Activated CD4-positive, CD25-positive, alpha-beta regulatory T cell treated with anti-CD3 and anti-CD28 coated beads, Interleukin-2, amount 50 U/mL, for 24 hours (primary cell): ENCODE data around the gene EYA2.

Source experiments
- ATAC-seq, 2 donors: fragments of 150-1000 bp; cut with Tn5 transposase; one replicate each; pipeline ENCODE4 v1.10.0; 2021; ENCODE audit warnings: mild to moderate bottlenecking in 1 of 2, moderate library complexity in 1 of 2

EYA2 gene

DNA sequence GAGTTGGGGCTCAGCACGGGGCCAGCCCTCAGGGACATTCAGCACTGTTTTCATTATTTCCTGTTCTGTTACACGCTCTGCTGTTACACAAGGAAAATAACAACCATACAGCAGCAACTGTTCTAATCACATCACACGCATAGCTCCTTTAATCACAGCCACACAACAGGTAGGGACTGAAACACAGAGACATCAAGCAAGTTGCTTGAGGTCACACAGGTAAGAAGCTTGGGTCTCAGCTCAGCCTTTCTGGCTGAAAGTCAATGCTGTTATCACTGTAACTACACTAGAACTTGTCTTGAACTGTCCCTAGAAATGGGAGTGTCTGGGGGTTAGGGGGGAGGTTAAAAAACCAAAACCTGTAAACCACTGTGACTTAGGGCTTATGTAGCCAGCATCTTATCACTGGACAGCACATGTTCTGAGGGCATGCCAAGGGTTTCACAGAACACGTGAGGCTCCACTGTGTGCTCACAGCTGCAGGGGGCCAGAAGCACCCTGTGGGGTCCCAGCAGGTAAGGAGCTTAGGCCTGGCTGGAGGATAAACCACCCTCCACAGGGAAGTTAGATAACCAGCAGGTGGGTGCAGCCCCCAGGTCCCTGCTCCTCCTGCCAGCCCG is 146.0 kb downstream of the EYA2 start:
- ATAC-seq, result no peak

DNA sequence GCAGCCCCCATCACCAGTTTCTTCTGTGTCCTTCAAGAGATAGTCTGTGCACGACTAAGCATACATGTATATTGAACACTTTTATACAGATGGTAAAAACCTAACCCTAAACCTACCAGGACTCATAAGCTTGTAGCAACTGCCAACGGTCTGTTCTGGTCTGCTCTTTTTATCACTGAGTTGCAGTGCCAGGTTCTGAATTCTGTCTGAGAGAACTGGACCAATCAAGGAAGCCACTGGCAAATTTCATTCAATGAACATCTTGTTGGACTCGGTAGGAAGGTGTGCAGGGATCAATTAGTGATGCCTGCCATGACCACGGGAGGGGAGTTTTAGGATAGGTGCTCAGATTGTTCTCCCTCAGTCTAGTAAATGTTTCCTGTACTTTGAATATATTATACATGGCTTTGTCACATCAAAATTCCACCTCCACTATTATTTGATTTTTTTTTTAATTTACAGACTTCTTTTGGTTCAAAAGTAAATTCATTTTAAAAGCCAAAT is 146.8 kb downstream of the EYA2 start:
- no peak for ATAC-seq

DNA sequence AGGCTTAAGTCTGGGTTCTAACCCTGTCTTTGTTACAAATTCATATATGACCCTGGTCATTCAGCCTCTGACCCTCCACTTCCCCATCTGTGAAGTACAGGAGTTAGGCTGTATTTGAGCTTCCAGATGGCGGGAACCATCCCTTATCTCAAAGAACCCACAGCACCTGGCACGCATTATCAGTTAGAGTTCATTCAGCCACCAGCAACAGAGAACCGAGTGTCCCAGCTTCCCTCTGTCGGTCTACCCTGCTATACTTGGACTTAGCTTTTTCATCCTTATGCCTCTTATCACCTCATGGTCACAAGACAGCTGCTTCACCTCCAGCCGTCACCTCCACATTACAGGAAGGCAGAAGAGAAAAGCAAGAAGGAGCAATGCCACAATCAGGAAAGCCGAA is 147.8 kb downstream of the EYA2 start:
- no peak for ATAC-seq

DNA sequence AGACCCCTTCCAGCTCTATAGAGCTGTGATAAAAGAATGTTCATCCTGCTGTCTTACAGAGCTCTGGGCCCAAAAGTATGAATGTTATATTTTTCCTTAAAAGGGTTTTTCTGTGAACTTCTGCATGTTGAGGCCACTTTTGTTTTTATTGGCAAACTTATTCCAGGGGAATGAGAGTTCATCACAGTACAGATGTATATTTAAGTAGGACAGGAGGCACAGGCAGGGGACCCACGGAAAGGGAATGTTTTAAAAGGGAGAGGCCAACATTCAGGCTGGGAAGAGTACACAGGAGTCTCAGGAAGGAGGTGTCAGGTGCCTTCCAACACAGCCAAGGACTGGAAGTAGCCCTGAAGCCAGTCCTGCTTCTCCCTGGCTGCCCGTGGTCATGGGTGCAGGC is 148.4 kb downstream of the EYA2 start:
- ATAC-seq, result no peak

DNA sequence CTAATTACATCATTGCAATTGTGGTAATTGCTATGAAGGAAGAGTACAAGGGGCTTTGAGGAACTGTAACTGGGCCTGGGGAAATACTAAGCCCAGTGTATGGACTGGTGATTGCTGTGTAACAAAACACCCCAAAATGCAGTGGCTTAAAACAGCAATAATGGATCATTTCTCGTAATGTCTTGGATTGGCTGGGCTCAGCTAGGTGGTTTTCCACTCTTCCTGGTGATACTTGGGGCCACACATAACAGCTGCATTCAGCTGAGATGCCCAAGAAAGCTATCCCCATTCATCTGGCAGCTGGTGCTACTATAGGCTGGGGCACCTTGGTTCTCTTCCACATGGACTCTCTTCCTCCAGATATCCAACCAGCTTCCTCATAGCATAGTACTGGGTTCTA is 150.3 kb downstream of the EYA2 start:
- ATAC-seq, result no peak

DNA sequence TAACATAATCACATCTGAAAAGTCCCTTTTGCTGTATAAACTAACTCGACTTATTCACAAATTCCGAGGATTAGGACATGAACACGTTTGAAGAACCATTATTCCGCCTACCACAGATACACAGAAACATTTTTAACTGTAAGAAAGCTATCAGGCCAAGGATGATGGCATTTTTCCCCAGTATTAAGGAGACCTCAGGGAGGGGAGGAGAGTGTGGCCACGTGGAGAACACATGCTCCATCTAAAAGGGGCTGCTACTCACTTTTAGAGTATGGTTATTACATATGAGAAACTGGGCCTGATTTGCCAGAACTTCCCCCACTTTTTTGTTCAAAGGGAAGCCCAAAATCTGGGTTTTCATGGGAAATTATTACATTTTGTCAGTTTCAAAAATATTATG is 153.4 kb downstream of the EYA2 start:
- ATAC-seq, result no peak

DNA sequence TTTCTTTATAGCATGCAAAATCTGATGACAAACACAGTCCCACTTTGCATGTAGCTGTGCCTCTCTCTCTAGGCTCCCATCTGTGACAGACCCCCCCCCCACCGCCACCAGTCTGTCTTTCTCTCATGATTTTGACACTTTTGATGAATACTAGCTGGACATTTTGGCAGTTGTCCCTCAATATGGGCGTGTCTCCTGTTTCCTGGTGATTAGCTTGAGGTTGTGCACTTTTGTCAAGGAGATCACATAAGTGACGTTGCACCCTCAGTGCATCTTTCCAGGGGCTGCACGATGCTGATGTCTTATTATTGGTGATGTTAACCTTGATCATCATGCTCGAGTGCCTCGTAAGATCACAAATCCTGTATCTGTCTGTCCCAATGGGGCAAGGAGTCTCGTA is 155.1 kb downstream of the EYA2 start:
- ATAC-seq, result no peak

DNA sequence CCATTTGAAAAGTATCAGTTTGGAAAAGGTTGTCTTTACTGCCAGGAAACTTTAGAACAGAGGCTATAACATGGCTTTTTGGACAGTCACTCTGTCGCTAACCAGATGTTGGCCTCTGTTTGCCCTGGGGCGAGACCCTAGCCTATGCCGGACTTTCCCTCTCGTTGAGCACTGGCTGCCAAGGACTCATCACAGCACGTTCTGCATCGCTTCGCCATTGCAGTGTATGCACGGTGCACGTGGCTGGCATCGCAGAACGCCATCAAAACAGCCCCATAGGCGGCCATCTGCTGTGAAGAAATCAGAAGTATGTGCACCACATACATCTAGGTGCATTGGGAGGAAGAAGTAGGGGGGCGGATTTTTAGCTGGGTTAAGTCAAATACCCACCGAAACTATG is 156.4 kb downstream of the EYA2 start:
- no peak for ATAC-seq

DNA sequence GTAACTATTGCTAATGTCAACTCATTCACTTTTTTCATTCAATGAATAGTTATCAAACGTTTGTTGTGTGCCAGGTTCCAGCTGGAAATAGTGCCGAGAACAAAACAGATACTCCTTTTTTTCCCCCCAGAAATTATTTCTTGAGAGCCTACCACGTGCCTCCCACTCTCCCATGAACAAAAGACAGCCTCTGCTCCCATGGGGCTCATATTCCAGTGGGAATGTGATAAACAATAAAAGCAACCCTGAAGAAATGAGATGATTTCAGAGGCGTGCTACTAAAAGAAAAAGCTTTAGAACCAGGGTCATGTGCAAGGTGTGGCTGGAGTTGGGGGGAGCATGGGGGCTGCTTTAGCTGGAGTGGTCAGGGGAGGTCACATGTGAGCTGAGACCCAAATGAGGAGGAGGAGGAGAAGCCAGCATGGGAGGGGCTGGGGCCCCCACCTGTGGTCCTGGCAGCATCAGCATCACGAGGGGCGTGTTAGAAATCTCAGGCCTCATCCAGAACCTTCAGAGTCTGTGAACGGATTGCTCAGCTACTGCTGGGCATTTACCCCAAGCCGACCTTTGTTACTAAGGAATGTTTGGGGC is 157.4 kb downstream of the EYA2 start:
- ATAC-seq, result no peak

DNA sequence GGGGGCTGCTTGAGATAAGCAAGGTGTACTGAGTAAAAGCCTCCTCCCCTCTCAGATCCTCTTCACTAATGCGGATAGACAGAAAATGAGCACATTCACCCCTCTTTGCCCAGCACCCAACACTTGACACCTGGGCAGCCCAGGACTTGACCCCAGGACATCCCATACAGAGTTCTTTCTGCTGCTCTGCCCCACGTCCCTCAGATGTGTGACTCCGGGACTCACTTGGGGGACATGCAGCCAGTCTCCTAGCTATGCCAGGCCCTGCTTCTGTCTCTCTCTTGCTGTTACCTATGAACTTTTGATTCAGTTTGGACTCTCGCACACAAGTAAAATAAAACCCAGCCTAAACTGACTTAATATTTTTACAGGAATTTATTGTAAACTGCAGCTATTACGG is 159.9 kb downstream of the EYA2 start:
- ATAC-seq, result no peak

DNA sequence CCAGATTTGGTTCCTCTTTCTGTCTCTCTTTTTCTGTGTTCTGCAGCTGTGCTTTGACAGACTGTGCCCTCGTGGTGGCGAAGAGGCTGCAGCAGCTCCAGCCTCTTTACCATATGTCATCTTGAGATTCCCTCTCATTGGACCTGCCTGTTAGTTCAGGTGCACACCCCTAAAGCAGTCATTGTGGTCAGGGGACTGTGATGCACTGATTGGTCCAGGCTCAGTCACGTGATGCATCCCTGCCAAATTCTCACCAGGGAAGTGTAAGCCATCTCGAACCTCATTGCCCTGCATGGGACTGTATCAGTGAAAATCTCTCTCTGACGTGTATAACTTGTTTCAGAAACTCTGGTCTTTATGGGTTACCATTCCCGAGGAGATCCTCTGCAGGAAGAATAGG is 160.3 kb downstream of the EYA2 start:
- ATAC-seq, result no peak

DNA sequence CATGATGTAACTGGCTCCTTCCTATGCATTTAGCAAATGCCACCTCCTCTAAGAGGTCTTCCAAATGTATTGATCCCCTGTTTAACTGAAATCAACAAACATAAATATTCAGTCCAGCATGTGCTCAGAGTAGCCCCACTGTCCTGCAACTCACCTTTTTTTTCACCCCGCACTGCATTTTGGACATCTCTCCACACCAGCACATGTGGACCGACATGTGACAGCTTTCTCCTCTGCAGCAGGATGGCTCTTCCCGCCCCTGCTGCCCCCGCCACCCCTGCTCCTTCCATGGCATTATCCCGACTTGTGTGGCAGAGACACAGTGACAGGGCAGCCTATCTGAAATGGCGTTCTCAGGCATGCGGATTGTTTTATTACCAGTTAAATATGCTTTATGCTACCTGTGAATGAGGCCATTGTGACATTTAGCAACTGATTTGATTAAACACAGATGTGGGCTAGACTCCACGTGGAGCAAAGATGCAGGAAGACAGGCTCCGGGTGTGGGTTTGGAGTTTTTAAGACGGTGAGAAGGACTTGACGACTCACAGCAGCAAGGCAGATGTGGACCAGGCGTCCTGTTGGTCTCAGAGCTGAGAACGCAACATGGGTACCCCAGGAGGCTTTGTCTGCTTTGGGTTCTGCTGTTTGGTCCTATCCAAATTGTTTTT is 161.2 kb downstream of the EYA2 start:
- no peak for ATAC-seq

DNA sequence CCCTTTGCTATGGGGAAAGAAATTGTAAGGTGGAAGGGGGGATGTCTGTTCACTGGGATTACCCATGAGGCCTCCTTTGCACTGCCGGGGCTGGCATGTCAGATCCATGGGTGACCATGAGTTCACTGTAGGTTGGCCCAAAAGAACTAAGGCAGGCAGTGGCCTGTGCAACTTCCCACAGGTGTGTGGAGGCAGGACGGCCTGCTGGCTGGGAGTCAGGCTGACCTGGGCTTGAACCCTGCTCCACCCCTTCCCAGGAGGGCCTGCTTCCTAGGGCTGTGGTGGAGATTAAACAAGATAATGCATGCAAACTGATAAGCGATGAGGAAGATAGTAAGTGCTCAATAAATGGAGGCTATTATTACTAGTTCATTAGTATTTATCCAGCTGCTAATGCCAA is 163.0 kb downstream of the EYA2 start:
- ATAC-seq, result no peak

DNA sequence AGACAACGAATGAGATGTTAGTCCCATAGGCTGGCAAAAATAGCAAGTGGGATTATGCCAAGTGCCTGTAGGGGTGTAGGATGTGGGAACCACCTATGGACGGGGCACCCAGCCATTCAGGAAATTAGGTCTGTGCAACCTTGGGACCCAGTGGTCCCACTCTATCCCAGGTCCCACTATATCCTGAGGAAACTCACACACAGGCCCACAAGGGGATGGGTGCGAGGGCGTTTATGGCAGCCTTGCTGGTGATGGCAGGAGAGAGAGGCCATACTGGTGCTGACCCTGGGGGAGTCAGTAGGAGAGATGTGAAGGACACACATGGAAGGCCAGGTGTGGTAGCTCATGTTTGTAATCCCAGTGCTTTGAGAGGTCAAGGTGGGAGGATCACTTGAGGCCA is 163.6 kb downstream of the EYA2 start:
- no peak for ATAC-seq

DNA sequence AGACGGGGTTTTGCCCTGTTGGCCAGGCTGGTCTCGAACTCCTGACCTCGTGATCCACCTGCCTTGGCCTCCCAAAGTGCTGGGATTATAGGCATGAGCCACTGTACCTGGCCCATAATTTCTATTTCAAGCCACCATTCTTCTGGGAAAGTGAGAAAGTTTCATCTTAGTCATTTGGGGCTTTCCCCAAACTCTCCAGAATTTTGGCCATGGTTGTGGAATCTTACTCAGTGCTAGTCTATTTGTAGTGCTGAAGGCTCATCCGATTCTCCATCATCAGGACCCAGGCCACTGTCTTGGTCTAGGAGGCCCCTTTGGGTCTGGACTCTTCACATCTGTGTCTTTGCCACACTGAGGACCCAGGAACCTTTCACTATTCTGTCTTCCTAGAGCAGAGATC is 164.9 kb downstream of the EYA2 start:
- no peak for ATAC-seq

DNA sequence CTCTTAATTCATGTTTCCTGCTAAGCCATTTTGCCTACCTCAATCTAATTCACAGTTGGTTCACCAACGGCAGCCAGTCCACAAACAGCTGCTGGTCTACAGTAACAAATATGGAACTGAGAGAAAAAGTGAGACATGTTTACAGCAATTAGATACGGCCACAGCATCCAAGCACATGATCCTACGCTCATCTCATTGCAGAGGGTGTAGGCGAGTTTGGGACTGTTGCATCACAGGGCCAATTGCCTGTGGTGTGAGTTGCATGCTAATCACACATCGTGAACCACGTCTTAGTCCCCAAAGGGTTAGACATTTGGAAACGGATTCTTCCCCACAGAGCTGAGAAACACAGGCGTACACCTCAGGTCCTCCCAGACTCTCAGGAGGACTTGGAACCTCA is 166.9 kb downstream of the EYA2 start:
- no peak for ATAC-seq

DNA sequence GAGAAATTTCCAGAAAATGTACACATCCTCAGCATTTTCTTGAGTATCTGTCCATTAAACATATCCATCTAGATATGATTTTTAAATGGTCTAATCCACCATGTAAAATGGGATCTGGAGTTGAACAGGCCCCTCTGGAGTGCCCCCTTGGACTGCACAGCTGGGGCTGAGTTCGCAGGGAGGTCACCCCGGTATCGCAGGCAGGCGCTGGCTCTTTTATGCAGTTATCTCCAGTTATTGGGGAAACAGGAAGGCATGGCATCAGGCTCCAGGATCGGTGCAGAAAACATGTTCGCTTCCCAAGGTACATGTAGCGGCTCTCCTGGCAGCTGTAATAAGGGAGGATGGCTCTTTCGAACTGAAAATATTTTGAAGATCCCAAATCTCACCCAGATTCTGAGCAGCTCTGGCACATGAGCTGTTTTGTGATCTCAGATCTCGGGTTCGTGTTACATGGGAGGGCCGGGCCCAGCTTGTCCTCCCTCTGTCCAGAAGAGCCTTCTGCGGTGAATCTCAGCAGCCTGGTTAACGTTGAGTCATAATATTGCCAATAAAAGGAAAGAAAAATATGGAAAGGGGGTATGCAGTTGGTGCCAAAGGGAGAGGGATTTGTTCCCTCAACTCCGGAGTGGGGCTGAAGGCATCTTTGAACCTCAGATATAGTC is 167.7 kb downstream of the EYA2 start:
- ATAC-seq, result no peak

DNA sequence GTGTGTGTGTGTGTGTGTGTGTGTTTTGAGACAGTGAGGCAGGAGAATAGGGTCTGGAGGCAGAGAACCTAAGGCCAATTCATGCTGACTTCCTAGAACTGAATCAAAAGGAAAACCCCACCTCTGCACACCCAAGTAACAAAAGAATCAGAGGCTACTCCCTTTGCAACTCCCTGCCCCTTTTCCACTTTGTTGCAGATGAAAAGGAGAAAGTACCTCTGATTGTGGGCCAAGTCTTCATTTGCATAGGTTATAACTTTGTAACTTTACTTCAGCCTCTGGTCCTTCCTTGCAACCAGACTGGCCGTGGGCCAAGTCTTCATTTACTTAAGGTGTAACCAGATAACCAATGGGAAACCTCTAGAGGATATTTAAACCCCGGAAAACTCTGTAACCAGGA is 168.8 kb downstream of the EYA2 start:
- no peak for ATAC-seq

DNA sequence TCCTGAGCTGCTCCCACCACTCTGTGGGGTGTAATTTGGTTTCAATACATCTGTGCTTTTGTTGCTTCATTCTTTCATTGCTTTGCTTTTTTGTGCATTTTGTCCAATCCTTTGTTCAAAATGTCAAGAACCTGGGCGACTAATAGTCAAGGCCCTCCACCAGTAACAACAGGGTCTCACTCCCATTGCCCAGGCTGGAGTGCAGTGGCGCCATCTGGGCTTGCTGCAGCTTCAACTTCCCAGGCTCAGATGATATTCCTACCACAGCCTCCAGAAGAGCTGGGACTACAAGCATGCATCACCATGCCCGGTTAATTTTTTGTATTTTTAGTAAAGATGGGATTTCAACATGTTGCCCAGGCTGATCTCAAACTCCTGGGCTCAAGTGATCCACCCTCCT is 169.2 kb downstream of the EYA2 start:
- no peak for ATAC-seq

DNA sequence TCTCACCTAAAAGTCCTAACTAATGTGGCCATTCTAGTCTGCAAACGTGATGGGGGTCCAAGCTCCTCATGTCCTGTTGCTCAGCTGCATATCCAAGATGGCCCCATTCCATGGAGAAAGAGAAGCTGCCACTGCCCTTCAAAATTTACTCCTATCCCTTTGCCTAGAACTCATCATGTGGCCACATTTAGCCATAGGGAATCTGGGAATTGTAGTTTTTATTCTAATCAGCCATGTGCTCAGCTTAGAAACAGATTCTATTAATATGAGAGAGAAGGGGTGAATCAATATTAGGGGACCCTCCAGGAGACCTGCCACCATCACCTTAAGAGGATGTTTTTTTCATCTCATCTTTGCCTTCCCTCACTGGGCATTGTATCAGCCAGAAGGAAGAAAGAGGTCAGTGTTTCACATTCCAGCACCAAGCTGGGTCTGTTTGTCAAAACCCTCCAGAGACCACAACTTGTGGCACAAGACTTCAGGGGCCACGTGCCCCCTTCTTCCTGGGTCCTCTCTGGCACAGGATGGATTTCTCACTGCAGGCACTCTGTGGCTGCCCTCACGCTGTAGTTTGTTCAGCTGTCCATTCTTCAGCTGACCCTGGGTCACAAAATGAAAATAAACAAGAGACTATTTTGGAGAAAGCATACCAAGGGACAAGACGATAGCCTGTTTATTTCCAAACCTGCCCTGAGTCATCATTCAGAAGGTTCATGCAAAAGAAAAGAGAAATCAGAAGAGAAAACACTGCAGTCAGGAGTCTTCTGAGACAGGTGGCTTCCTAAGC is 172.0 kb downstream of the EYA2 start:
- ATAC-seq, result no peak

DNA sequence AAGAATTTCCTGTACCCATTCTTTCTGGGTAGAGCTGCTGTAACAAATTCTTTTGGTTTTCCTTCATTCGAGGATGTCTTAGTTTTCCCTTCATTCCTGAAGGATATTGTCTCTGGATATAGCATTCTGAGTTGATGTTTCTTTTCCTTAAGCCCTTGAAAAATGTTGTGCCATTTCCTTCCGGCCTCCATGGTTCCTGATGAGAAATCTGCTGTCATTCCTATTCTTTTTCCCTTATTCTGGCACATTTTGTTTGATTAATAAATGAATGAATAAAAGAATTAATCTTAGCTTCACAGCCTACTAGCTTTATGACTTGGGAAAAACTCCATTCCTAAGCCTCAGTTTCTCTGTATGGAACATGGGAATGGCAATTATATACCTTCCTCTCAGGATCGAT is 173.1 kb downstream of the EYA2 start:
- ATAC-seq, result no peak

DNA sequence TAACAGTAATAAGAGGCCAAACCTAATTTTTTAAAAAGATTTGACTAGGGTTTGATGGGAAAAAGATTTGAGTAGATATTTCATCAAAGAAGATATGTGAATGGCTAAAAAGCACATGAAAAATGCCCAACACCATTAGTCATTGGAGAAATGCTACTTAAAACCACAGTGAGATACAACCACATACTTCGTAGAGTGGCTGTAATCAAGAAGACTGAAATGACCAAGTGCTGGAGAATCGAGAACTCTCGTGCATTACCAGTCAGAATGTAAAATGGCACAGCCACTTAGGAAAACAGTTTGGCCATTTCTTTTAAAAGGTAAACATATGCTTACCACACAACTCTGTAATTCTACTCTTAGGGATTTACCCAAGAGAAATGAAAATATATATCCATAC is 175.5 kb downstream of the EYA2 start:
- ATAC-seq, result no peak

DNA sequence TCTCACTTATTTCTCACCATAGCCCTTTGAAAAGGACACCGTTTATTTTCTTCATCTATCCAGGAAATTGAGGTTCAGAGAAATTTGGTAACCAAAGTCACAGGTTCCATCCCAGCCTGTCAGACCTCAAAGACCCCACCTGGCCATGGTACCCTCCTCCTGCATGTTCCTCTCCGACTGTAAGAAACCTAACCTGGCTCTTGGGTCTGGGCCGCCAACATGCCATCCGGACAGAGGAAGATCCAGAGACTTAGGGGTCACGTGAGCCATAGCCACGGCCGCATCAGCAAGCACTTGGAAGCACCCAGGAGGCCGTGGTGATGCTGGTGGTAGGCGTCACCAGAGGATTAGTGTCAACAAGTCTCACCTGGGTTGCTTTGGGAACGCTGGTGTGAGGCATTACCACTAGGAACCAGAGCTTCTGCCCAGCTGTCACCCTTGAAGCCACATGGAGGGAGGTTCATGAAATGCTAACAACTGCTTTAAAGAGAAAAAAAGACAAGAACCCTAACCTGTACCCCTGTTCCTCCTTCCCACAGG is 177.1 kb downstream of the EYA2 start:
- no peak for ATAC-seq
